Measurements from ENCODE around the gene SPIRE1.
"Not testable (repeated sequence)": the region's sequence is repeated elsewhere in the genome, so short reads cannot be mapped to it uniquely, and the experiment has no call there.

The SPIRE1 gene

GRCh38 chr18:12645254-12645653, 12.7 kb downstream of the SPIRE1 start:
- no peak for DNase-seq

GRCh38 chr18:12643756-12644155, 14.2 kb downstream of the SPIRE1 start:
- DNase-seq: not testable (repeated sequence)

- no peak for DNase-seq
Observed at GRCh38 chr18:12640881-12641200, 17.1 kb downstream of the SPIRE1 start.

GRCh38 chr18:12639990-12640880, 17.7 kb downstream of the SPIRE1 start:
- no peak for DNase-seq

GRCh38 chr18:12638644-12639124, 19.2 kb downstream of the SPIRE1 start:
- DNase-seq: no peak

- no peak for DNase-seq
Observed at GRCh38 chr18:12637901-12638643, 19.8 kb downstream of the SPIRE1 start.

- no peak for DNase-seq
Observed at GRCh38 chr18:12637393-12637792, 20.5 kb downstream of the SPIRE1 start.

GRCh38 chr18:12631831-12632477, 26.0 kb downstream of the SPIRE1 start:
- no peak for DNase-seq

GRCh38 chr18:12630136-12630535, 27.8 kb downstream of the SPIRE1 start:
- no peak for DNase-seq

- DNase-seq: no peak
Observed at GRCh38 chr18:12628706-12629702, 28.9 kb downstream of the SPIRE1 start.

GRCh38 chr18:12627199-12627598, 30.7 kb downstream of the SPIRE1 start:
- DNase-seq: not testable (repeated sequence)

- DNase-seq: no peak
Observed at GRCh38 chr18:12625241-12625640, 32.7 kb downstream of the SPIRE1 start.

- DNase-seq: no peak
Observed at GRCh38 chr18:12621742-12622306, 36.1 kb downstream of the SPIRE1 start.

- no peak for DNase-seq
Observed at GRCh38 chr18:12615748-12616147, 42.2 kb downstream of the SPIRE1 start.

- DNase-seq: no peak
Observed at GRCh38 chr18:12608301-12608700, 49.6 kb downstream of the SPIRE1 start.

- DNase-seq: no peak
Observed at GRCh38 chr18:12606592-12607315, 51.2 kb downstream of the SPIRE1 start.

GRCh38 chr18:12604445-12605007, 53.4 kb downstream of the SPIRE1 start:
- no peak for DNase-seq

GRCh38 chr18:12599966-12600365, 57.9 kb downstream of the SPIRE1 start:
- DNase-seq: no peak

- DNase-seq: no peak
Observed at GRCh38 chr18:12599543-12599942, 58.4 kb downstream of the SPIRE1 start.

- no peak for DNase-seq
Observed at GRCh38 chr18:12598181-12598930, 59.6 kb downstream of the SPIRE1 start.

Data from stimulated activated naive CD4-positive, alpha-beta T cell treated with Interleukin-2 at 50 U/mL for 16 hours (primary cell).